Testis (tissue), 3 donors: Measurements from ENCODE around the gene DLGAP3. TPM values are rescaled to one million over a fixed set of nuclear protein-coding genes. Genes with fewer than 3 reads are reported as not detected.

Experiments
- DNase-seq: peaks from one replicate; pipeline ENCODE4 v3.0.0-alpha.2; 2019
- H3K27ac ChIP-seq, 2 donors: fragments of 200-600 bp; sonication (generic); one replicate each; pipeline ENCODE4 v1.5.1; 2019
- H3K27me3 ChIP-seq: fragments of 200-600 bp; sonication (generic); one replicate; pipeline ENCODE4 v1.5.1; 2019
- H3K36me3 ChIP-seq: fragments of 200-600 bp; sonication (generic); one replicate; pipeline ENCODE4 v1.5.1; 2017; ENCODE audit warnings: low read depth; ENCODE audit errors: missing control alignments
- H3K4me1 ChIP-seq: fragments of 200-600 bp; sonication (generic); one replicate; pipeline ENCODE4 v1.5.1; 2019
- H3K4me3 ChIP-seq, 2 donors: fragments of 200-600 bp; sonication (generic); one replicate each; pipeline ENCODE4 v1.5.1; 2017 to 2019
- H3K9me3 ChIP-seq: fragments of 200-600 bp; sonication (generic); one replicate; pipeline ENCODE4 v1.5.1; 2017
- POLR2A ChIP-seq: fragments of 450-650 bp; IDR thresholded peaks from one replicate; pipeline ENCODE4 v1.6.1; 2017; ENCODE audit warnings: antibody characterized with exemption, mild to moderate bottlenecking, moderate library complexity
- WGBS, 2 donors: methylation state at CpG; one replicate each; pipeline ENCODE4 v1.1.5; 2018; 5-methylcytosine and 5-hydroxymethylcytosine counted together
- intact Hi-C: fragments of 100-400 bp; cut with DNase I; formaldehyde crosslinking; loops from one replicate; pipeline ENCODE4 v1.15.1; 2023; ENCODE audit warnings: low total_unique reads
- polyA plus RNA-seq: library from polyadenylated mRNA; stranded (reverse); fragments of 350-450 nt; fragmentation: Illumina TruSeq; extraction: RNeasy Lipid Tissue Mini Kit (QIAGEN cat#74804); gene quantifications from one replicate; pipeline ENCODE4 v1.2.3, GENCODE V29; 2014; ENCODE audit warnings: low read depth, low replicate concordance; ENCODE audit not compliant: insufficient read depth
- total RNA-seq, 2 donors: library from RNA; depleted of rRNA; stranded (reverse); fragments of >200 nt; gene quantifications; one replicate each; pipeline ENCODE4 v1.2.3, GENCODE V29; 2016
- TF ChIP-seq, protein P1 (sequence below), 3 experiments: fragments of 450-650 bp in 2 of 3; fragments of 200-600 bp in 1 of 3; sonication (generic) in 1 of 3; IDR thresholded peaks; one replicate each; pipeline ENCODE4 v1.5.1; 2016 to 2019; ENCODE audit warnings: antibody characterized with exemption in 3 of 3, mild to moderate bottlenecking in 2 of 3, moderate library complexity in 1 of 3

Gene DLGAP3
- total and polyA plus RNA-seq, 3 donors from 2014 or later, result 10.6 to 22.5 (median 19.8) TPM

- intact Hi-C loops, result no loop called here
These were observed 44.9 kb downstream of the DLGAP3 start for GRCh38 chr1:34884536-34884935.

DNA sequence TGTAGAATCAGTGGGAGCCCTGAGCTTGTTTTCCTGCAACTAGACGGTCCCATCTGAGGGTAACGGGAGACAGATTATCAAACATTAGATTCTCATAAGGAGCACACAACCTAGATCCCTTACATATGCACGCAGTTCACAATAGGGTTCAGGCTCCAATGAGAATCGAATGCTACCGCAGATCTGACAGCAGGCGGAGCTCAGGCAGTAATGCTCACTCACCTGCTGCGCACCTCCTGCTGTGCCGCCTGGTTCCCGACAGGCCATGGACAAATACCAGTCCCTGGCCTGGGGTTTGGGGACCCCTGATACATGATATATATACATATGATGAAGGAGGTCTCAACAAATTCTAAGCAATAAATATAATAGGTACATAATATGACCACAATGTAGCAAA, 50.2 kb downstream of the DLGAP3 start:
- no peak overlapping the region for H3K4me3 ChIP-seq
- intact Hi-C loops, result loop anchor here (10.0 kb wide), 1 partner anchor 106 kb away; the partner anchor contains the start of gene TMEM35B
- TF ChIP-seq, protein P1, sequence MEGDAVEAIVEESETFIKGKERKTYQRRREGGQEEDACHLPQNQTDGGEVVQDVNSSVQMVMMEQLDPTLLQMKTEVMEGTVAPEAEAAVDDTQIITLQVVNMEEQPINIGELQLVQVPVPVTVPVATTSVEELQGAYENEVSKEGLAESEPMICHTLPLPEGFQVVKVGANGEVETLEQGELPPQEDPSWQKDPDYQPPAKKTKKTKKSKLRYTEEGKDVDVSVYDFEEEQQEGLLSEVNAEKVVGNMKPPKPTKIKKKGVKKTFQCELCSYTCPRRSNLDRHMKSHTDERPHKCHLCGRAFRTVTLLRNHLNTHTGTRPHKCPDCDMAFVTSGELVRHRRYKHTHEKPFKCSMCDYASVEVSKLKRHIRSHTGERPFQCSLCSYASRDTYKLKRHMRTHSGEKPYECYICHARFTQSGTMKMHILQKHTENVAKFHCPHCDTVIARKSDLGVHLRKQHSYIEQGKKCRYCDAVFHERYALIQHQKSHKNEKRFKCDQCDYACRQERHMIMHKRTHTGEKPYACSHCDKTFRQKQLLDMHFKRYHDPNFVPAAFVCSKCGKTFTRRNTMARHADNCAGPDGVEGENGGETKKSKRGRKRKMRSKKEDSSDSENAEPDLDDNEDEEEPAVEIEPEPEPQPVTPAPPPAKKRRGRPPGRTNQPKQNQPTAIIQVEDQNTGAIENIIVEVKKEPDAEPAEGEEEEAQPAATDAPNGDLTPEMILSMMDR (IDR thresholded peaks at IDR 0.05), result no peak
- no peak for TF ChIP-seq POLR2A
- no peaks in the 10 kb centered on the region for H3K4me1 ChIP-seq
- no peaks in the 10 kb centered on the region for H3K36me3 ChIP-seq
- H3K27me3 ChIP-seq, result no peaks in the 10 kb centered on the region
- no peak for DNase-seq
- H3K9me3 ChIP-seq, result no peaks in the 10 kb centered on the region
- 43 to 59% methylated on average over 9 of the region's 9 CpGs for WGBS, 2 donors
- H3K27ac ChIP-seq, result no peak overlapping the region

More at GRCh38 chr1:34884536-34884935, 44.9 kb downstream of the DLGAP3 start:
- H3K4me1 ChIP-seq, result peaks cover 11% of the 10 kb centered on the region
- no peak overlapping the region for H3K4me3 ChIP-seq
- TF ChIP-seq POLR2A, result no peak
- TF ChIP-seq, protein P1 (IDR thresholded peaks at IDR 0.05), result no peak
- peak; percentile 6 for DNase-seq
- no peak overlapping the region for H3K27ac ChIP-seq
- H3K9me3 ChIP-seq, result no peaks in the 10 kb centered on the region
- H3K27me3 ChIP-seq, result no peaks in the 10 kb centered on the region
- H3K36me3 ChIP-seq, result no peaks in the 10 kb centered on the region
- 37 to 41% methylated on average over 3 of the region's 3 CpGs for WGBS, 2 donors

DNA sequence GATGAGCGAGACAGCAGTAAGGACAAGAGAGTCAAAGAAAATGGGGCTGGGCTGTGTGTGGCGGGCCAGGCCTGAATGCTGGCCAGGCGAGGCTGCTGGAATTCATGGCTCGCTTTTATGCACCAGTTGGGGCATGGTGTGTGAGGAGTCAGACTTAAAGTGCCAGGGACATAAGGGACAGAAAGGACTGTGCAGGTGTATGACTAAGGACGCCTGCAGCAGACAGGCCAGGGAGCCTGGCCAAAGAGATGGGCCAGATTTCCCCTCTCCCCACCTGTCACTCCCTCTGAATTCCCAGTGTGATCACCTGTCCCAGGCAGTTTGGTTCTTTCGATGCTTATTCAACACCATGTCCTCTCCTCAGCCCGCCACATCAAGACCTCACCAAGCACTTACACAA, 53.0 kb downstream of the DLGAP3 start:
- DNase-seq, result no peak
- Histone ChIP-seq H3K4me1 (no peaks in the 10 kb centered on the region), H3K36me3 (no peaks in the 10 kb centered on the region), H3K9me3 (no peaks in the 10 kb centered on the region), H3K27me3 (no peaks in the 10 kb centered on the region), H3K27ac (no peak overlapping the region), H3K4me3 (no peak overlapping the region)
- TF ChIP-seq, protein P1 (IDR thresholded peaks at IDR 0.05), result no peak
- no peak for TF ChIP-seq POLR2A
- intact Hi-C loops, result loop anchor here (10.0 kb wide), 1 partner anchor 108 kb away; the partner anchor contains the start of gene TMEM35B
- 86% methylated on average over 7 of the region's 7 CpGs for WGBS, 2 donors

DNA sequence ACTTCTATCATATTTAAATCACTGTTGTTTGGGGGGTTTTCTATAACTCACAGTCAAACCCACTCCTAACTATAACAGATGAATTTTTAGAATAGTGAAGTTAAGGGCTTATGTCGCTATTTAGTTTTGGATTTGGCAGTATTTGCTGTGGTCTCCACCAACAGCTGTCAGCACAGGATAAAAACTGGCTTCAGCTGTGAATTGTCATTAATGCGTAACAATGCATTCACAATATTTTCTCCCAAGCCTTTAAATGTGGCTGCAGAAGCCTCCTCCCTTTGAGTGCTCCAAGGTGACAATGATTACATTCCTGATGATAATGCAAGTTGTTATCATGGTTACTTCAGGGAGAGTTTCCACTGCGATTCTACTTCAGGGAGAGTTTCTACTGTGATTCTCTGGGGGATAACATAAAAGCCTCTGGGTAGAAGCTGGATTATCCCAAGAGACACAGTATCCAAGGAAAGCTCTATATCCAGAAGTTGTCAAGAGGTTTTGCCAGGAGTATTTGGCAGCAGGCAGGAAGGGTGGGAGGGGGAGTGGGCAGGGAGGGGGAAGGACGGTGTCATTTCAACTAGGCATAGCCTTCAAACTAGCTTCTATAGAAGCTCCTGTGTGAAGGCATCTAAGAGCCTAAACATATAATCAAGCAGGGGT, 55.0 kb downstream of the DLGAP3 start:
- Histone ChIP-seq H3K9me3 (no peaks in the 10 kb centered on the region), H3K27me3 (no peaks in the 10 kb centered on the region), H3K27ac (no peak overlapping the region), H3K36me3 (no peaks in the 10 kb centered on the region), H3K4me1 (no peaks in the 10 kb centered on the region), H3K4me3 (no peak overlapping the region)
- TF ChIP-seq POLR2A, result no peak
- TF ChIP-seq, protein P1 (IDR thresholded peaks at IDR 0.05), result no peak
- DNase-seq, result no peak
- WGBS, 2 donors, result 58 to 68% methylated on average over 4 of the region's 4 CpGs
- intact Hi-C loops, result loop anchor here (10.0 kb wide), 1 partner anchor 110 kb away; the partner anchor contains the start of gene TMEM35B

DNA sequence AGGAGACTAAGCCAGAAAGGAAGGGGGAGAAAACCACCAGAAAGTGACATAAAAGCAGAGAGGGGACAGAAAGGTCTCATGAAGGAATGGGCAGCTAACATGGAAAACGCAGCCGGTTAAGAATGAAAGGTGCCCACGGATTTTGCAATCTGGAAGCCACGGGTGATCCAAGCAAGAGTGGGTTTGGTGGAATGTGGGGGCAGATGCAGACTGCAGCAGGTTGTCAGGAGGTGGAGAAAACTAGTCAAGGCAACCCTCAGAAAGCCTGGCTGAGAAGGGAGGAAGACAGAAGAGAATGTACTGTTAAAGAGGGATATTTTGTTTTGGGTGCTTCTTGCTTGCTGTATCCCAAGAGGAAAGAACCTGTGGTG, 57.3 kb downstream of the DLGAP3 start:
- 63 to 68% methylated on average over 4 of the region's 4 CpGs for WGBS, 2 donors
- Histone ChIP-seq H3K4me3 (no peak overlapping the region), H3K9me3 (no peaks in the 10 kb centered on the region), H3K36me3 (no peaks in the 10 kb centered on the region), H3K4me1 (no peaks in the 10 kb centered on the region), H3K27ac (no peak overlapping the region), H3K27me3 (no peaks in the 10 kb centered on the region)
- TF ChIP-seq, protein P1 (IDR thresholded peaks at IDR 0.05), result no peak
- no peak for TF ChIP-seq POLR2A
- intact Hi-C loops, result loop anchor here (10.0 kb wide), 1 partner anchor 113 kb away; the partner anchor contains the start of gene TMEM35B
- DNase-seq, result no peak
